ENCODE results near the gene RLN3.

GRCh38 chr19:14053500-14053899, 25.6 kb downstream of the RLN3 start:
- TF ChIP-seq USF1 (IDR thresholded peaks at IDR 0.05; ENCODE audit: borderline replicate concordance, low read depth) = no peak
- TF ChIP-seq SIN3A (IDR thresholded peaks at IDR 0.05; ENCODE audit: borderline replicate concordance, low read depth, low read length) = no peak
- no peak for TF ChIP-seq POLR2AphosphoS5 (IDR thresholded peaks at IDR 0.05; ENCODE audit: low read depth, low read length)
- TF ChIP-seq EP300 (IDR thresholded peaks at IDR 0.05; ENCODE audit: borderline replicate concordance in 1 of 2, low read depth in 1 of 2, low read length in 1 of 2) = no peak
- no peak for TF ChIP-seq GABPA (IDR thresholded peaks at IDR 0.05; ENCODE audit: low read depth)
